GM21528 (cell line): ENCODE data around the gene GOLGA6A.
"Not testable (repeated sequence)": the region's sequence is repeated elsewhere in the genome, so short reads cannot be mapped to it uniquely, and the experiment has no call there.

Experiments
- ATAC-seq: cut with Tn5 transposase; IDR thresholded peaks from one replicate; pipeline ENCODE4 v1.9.1; 2021; ENCODE audit warnings: mild to moderate bottlenecking, moderate library complexity; ENCODE audit not compliant: unreplicated experiment, low FRiP score

The GOLGA6A gene

DNA sequence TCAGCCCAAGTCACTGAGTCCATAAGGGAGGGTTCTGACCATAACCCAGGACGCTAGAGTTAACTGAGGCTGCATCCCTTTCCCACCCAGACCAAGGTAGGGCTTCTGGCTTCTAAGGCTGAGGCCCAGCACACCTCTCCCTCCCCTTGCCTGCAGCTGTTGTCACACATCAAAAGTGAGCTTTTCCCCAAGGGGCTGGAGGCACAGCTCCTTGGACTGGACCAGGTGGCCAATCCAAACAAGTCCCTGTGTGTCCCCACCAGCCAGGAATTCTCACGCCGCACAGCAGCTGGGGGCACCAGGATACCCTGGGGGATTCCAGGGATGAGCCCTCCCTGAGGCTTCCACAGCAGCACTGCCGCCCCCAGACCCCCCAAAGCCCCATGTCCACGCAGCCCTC, 25.8 kb upstream of the GOLGA6A start:
- no peak for ATAC-seq

DNA sequence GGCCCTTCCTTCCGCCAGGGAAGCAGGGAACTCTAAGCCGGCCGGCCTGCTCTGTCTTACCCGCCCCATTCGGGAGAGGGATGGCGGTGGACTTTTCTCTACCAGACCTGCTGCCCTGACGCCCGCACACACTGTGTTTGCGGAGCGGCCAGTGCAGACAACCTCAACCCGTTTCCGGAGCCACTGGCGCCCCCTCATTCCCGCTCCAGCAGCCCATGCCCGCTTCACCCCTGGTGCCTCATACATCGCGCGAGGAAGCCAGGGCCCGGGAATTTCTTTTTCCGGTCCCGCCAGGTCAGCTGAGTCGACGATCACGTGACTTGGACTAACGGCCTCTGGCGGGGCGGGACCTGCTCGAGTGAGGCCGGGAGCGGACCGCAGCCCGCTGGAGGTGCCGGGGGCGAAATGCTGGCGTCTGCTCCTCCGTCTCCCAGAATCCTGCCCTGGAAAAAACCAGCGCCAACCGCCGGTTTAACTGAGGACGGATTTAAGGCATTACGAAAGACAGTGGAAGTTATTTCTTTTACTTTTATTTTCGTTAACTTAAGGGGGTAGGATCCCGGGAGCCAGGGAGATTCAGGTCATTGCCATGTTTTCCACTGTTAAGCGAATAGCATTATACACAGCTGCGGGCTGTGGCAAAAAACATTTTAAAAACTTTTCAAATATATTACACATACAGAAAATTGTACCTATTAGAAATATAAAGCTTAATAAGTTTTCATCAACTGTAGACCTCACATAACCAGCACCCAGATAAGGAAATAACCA, 17.8 kb upstream of the GOLGA6A start:
- peak; percentile 90 for ATAC-seq

DNA sequence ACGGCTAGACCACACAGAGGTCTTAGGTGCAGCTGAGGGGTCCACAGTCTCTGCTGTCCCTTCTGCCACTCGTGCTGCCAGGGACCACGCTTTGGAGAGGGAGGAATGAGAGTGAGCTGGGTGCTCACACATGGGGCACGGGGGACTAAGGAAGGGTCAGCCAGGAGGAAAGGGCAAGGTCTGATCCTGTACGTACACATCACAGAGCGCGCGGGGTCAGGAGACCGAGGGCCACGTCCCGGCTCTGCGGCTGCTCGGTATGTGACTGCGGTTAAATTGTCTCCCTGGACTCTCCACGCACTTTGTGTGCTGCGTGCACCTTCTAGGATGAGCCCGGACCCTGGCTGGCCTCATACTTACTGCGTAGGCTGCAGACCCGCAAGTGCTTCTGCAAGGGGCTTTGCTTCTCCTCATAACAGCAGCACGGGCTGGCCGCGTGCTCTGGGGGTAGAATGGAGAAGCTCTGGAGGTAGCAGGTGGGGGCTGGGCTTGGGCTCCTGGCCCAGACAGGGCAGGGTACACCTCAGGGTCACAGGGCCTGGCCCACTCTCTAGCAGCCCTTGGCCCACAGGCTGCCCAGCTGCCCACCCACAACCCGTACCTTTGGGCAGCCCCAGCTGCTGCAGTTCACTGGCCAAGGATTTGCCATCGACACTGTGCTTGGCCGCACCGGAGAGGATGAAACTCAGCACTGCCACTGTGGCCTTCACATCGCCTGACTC, 14.6 kb upstream of the GOLGA6A start:
- ATAC-seq = not testable (repeated sequence)

DNA sequence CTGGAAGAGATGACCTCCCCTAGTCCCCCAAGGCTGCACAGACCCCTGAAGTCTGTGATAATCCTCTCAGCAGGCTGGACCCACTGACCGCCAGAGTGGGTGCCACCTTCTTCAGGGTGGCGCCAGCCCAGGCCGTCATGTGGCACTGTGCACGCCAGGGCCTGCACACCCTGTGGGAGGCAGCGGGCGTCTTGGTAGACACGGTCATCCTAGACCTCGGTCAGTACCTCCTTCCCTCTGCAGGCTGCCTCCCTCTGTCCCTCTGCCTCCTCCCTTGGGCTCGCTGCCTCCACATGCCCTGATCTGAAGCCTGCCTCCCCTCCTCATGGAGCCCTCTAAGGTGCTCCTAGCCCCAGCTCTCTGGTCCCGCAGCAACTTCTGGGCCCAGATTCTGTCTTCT, 13.3 kb upstream of the GOLGA6A start:
- not testable (repeated sequence) for ATAC-seq

DNA sequence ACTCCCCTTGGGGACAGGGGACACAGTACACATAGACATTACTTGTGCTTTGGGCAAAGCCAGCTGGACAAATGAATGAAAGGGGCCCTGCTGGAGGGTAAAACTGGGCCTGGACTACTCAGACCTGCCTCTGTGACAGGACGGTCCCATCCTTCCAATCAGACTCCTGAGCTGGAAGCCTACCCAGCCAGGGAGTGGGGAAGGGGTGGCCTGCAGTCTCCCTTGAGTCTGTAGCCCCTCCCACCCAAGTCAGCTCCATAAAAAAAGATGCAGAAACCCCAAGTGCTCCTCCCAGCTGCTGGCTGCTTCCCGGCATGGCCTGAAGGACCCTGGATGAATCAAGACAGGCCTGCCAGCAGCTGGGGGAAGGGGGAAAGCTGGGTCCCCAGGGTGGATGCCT, 12.2 kb upstream of the GOLGA6A start:
- ATAC-seq = not testable (repeated sequence)

DNA sequence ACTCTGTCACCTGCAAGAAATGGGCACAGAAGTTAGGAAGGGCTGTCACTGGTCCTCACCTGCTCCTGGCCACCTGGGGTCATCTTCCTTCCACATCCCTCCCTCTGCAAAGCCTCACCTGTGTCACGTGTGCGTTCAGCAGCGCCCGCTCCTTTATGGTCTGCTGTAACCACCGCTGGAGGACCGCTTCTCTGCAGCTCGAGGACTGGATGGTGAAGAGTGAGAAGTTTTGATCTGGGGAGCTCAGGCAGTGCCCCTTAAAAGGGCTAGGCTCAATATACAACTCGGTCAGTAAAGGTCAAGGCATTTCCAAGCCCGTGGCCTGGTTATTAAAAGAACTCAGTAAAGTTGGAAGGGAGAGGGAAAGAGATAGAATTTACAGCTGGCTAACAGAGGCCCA, 6.6 kb downstream of the GOLGA6A start:
- not testable (repeated sequence) for ATAC-seq

DNA sequence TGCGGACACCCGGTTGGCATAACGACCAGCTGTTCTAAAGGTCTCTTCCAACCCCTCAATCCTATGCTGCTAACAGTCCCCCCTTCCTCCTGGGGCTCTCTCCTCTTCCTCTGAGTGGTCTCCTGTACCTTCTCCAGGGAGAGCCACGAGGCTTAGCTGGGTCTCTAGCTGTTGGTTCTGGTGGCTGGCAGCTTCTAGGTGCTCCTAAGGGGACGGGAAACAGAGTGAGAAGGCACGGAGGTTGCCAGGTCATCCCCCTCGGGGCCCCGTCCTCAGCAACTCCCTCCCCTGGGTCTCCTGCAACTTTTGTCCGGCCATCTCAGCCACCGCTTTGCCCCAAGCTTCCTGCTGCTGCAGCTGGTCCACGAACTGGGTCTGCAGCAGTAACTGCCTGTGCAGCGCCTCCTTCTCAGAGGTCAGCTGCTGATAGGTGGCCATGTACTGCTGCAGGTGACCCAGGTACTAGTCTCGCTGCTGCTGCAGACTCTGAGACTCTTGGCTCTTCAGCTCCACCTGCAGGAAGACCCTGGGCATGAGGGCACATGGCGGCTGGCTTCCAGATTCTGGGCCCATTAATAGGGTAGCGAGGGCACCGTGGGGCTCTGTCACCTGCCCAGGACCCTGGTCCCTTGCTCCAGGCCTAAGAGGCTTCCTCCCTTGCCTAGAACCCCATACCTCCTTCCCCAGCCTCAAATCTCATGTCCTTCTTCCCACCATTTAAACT, 9.6 kb downstream of the GOLGA6A start:
- ATAC-seq = not testable (repeated sequence)

DNA sequence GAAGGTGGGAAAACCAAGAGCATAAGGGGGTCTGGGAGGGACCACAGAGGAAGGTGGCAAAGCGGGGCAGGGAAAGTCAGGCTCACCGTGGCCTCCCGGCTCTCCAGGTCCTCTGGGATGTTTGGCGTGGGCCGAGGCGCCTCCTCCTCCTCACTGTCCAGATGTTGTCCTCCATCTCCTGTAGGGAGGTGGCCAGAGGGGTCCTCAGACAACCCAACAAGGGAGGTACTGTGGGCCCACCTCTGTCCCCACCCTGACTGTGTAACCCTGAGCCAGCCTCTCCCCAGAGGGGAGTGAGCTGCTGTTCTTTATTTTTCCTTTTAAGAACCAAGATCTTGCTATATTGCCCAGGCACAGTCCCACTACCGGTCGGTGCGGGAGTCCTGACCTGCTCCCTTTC, 10.2 kb downstream of the GOLGA6A start:
- not testable (repeated sequence) for ATAC-seq

DNA sequence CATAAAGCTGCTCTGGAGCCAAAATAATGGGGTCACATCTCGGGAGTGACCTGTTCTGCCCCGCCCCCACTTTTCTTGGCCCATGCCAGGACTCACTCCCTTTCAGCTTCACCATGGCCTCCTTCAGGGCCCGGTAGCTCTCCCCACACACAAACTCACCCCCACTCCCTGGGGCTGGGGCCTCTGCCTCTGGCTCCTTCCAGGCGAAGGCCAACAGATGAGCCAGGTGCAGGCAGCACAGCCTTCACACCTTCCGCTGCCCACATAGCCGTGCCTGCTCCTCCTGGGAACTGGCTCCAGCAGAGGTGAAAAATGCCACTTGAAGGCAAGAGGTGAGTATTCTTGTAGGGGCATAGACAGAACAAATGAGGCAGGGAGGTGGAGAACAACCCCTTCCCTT, 10.7 kb downstream of the GOLGA6A start:
- not testable (repeated sequence) for ATAC-seq

DNA sequence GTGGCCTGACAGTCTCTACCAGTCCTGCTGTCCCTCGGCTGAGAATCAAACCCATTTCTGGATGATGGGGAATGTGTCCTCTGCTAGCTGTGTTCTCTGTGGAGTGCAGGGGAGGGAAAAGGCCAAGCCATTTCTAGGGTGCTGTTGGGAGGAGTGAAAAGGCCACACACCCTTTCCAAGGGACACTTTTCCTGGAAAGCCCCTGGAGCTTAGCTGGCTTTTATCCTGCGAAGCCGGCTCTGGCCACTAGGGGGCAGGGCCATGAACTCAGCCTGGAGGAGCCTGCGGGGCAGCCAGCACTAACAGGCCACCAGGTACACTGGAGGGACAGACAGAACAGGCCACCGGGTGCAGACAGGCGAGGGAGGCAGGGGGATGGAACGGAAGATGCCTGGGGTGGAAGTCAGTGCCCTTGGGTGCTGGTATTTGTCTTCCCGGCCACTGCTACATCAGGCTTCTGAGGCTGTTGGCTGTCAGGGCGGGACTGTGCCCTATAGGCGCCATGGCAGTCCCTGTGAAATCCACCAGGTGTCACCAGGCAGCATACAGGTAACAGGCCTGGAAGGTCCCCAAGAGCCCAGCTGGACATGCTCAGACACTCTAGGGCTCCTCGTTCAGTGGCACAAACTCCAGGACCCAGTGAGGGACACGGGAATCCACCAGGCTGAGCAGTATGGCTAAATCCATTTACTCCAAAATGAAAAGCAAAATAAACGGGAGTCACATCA, 16.5 kb downstream of the GOLGA6A start:
- peak; percentile 64 for ATAC-seq

DNA sequence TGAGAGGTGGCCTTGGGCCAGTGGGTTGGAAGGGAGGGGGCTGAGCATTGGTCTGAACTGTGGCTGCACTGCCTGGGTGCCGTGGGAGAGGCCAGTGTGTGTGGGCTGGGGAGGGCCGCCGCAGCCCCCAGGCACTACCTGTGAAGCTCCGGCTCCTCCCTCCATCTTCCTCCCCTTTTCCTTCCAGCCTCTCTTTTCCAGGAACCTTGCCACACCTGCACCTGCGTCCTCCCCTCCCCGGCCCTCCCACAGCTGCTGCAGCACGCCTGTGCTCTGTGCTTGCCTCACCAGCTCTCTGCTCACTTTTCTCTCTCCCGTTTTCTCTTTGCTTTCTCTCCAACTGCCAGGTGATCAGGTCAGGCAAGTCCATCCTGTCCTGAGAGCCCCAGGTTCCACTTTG, 17.5 kb downstream of the GOLGA6A start:
- not testable (repeated sequence) for ATAC-seq

DNA sequence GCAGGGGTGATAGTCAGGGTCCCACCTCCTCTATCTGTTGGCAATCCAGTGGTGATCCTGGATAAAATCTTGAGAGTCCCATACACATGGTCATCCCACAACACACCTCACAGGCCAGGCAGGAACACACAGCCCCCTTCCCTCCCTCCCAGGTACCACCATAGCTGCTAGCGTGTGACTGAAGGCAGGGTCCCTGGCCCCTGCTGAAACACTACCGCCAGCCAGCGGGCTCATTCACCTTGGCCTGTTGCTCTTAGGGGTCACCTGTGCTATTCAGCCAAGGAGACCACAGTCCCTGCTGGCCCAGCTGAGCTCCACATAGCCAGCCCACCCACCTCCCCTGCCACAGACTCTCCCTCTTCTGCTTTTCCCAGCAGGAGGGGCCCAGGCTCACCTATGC, 18.2 kb downstream of the GOLGA6A start:
- not testable (repeated sequence) for ATAC-seq

DNA sequence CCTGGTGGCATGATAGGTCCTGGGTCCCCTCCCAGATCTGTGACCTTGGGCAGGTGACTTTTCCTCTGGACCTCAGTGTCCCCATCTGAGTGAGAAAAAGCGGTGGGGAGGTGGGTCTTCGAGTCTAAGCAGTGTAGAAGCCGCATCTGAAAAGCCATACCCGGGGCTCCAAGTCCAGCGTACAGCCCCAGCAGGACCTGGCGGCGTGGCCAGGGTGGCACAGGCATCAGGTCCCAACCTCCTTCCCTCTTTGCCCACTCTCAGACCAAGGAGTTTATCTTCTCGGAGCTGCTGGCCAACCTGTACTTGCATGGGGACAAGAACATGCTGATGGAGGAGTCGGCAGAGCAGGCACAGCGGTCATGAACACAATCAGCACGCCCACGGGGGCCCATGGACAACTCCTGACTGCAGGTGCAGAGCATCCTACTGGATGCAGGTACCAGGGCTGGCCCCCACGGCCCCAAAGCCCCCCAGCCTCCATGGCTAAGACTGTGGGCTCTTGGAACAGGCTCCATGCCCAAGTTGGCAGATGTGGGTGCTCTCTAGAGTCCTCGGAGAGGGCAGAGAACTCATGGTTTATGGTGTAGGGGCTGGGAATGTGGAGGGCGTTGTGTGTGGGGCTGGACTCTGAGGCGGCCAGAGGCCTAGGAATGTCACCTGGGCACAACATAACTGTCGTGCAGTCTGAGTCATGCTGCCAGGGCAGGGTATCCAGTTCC, 18.8 kb downstream of the GOLGA6A start:
- not testable (repeated sequence) for ATAC-seq

DNA sequence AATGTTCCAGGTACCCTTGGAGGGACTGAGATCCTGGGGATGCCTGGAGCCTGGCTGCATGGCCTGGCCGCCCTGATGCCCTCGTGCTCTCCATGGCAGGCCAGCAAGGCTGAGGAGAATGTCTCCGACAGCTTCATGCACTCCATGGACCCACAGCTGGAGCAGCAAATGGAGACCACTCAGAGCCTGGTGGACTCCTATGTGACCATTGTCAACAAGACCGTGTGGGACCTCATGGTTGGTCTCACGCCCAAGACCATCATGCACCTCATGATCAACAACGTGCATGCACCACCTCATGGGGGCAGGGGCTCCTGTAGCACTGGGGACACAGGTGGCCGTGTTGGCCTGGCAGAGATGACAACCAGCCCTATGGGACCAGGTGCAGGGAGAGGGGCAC, 19.7 kb downstream of the GOLGA6A start:
- no peak for ATAC-seq

DNA sequence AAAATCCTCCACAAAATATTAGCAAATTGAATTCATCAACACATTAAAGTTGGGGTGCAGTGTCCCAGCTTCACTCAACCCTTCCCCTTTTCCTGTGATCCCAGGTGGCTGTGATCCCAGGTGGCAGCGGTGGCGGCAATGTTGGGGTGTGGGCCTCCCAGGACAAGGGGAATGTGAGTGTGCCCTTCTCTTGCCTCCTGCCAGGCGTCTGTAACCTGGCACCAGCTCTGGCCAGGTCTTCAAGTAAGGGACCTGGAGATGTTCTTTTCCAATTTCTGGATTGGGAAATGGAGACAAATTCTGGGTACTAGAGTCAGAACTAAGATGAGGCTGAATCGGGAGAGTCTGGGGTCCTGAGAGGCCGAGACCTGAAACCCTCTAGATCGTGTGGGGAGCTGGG, 20.1 kb downstream of the GOLGA6A start:
- ATAC-seq = no peak

DNA sequence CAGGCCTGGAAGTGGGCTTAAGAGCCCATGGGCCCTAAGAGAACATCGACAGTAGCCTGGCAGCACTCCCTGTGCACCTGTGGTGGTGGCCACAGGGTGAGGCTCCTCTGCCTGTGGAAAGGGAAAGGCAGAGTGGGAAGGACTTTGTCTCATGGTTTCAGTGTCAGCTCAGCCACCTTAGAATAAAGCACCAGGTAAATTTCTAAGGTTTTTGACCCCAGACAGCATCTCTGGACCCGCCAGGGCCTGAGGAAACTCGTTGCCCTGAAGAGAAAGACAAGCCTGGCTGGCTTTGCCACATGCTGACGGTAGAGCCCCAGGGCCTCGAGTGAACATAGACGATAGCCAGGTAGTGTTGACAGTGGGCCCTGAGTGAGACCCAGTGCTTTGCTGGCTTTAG, 22.1 kb downstream of the GOLGA6A start:
- ATAC-seq = no peak

DNA sequence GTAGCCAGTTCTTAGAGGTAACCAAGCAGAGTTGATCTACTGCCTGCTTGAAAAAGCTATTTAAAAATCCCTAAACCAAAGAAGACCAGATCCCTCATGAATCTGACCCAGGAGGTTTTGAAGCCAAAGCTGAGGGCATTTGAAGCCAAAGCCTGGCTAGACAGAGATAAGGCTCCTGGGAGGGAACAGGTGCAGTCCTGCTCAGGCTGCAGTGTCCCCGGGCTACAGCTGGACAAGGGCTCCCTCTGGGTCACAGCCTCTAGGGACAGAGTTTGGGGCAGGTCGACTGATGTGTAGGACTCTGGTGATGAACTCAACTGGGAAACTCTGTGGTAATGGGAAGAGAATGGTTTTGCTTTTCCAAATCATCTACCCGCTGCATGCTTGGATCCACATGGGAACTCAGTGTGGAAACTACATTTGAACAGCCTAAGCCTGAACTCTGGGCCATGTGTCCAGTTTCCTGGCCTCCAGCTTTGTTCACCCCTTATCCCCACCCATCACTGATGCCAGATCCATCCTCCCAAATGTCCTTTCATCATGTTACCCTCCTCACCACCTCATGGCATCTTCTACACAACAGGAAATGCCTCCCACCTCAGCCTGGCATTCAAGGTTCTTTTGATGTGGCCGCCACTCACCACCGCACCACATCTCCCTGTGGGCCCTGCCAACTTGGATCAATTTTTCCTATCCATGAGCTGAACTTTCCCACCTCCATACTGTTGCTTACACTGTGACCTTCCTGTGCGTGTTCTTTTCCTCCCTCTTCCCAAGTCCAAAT, 23.1 kb downstream of the GOLGA6A start:
- not testable (repeated sequence) for ATAC-seq

DNA sequence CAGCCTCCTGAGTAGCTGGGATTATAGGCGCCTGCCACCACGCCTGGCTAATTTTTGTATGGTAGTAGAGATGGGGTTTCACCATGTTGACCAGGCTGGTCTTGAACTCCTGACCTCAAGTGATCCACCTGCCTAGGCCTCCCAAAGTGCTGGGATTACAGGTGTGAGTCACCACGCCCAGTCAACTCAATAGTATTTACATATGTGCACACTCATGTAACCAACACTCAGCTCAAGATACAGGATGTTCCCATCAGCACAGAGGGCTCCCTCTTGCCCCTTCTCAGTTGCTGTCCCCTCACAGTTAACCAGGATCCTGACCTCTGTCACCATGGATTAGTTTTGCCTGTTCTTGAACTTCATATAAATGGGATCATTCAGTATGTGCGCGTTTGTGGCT, 26.0 kb downstream of the GOLGA6A start:
- ATAC-seq = not testable (repeated sequence)

DNA sequence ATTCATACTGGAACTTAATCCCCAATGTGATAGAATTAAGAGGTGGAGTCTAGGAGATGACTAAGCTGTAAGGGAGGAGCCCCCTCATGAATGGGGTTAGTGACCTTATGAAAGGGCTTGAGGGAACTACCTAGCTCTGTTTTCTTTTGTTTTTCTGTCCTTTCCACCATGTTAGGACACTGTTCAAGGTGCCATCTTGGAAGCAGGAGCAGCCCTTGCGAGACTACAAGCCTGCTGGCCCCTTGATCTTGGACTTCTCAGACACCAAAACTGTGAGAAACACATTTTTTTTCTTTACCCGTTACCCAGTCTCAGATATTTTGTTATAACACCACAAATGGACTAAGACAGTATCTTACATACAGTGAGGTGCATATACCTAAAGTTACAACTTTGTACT, 26.5 kb downstream of the GOLGA6A start:
- ATAC-seq = no peak
